H1 (cell line): Measurements from ENCODE around the gene RBCK1. TPM values are rescaled to one million over a fixed set of nuclear protein-coding genes. Genes with fewer than 3 reads are reported as not detected.

ENCODE experiments used
- CTCF ChIA-PET: fragments of 300-600 bp; sonication (Branson Sonifier 250); formaldehyde crosslinking; loops from one replicate; lab custom pipeline; 2021; ENCODE audit not compliant: partially characterized antibody; lab: Charles Lee
- POLR2A ChIA-PET: fragments of 300-600 bp; sonication (Branson Sonifier 250); formaldehyde crosslinking; loops from one replicate; lab custom pipeline; 2021; ENCODE audit warnings: inconsistent platforms; ENCODE audit not compliant: partially characterized antibody; lab: Charles Lee
- DNase-seq, 2 experiments: peaks; one replicate each; pipeline versions ENCODE4 v3.0.0 to v3.0.0-alpha.2; 2010 to 2022; ENCODE audit warnings: low spot score in 2 of 2, low read depth in 1 of 2, mixed read lengths in 1 of 2
- FAIRE-seq: peaks from 2 replicates; lab custom pipeline; 2011; peaks lifted over from hg19 to GRCh38; lab: Jason Lieb, UNC
- H2AFZ ChIP-seq: 2 replicates; pipeline ENCODE4 v1.8.1; 2012; ENCODE audit warnings: low read length, inconsistent platforms
- H2AK5ac ChIP-seq: 2 replicates; pipeline ENCODE4 v1.6.1; 2013; ENCODE audit warnings: low read depth, low read length
- H2BK120ac ChIP-seq: replicated peaks from 2 replicates; pipeline ENCODE3; 2013; ENCODE audit warnings: low read depth, low read length, inconsistent platforms
- H2BK12ac ChIP-seq: 2 replicates; pipeline ENCODE4 v1.6.1; 2013; ENCODE audit warnings: low read depth, low read length
- H2BK15ac ChIP-seq: 2 replicates; pipeline ENCODE4 v1.6.1; 2013; ENCODE audit warnings: low read length
- H2BK20ac ChIP-seq: 2 replicates; pipeline ENCODE4 v1.6.1; 2013; ENCODE audit warnings: low read length
- H2BK5ac ChIP-seq: 2 replicates; pipeline ENCODE4 v1.6.1; 2013; ENCODE audit warnings: low read depth, low read length
- H3K14ac ChIP-seq: 2 replicates; pipeline ENCODE4 v1.6.1; 2013; ENCODE audit warnings: inconsistent platforms; ENCODE audit not compliant: insufficient read length
- H3K18ac ChIP-seq: 2 replicates; pipeline ENCODE4 v1.6.1; 2013; ENCODE audit warnings: low read length; ENCODE audit errors: extremely low read depth
- H3K23ac ChIP-seq: 2 replicates; pipeline ENCODE4 v1.6.1; 2013; ENCODE audit warnings: inconsistent platforms; ENCODE audit not compliant: insufficient read length
- H3K23me2 ChIP-seq: 2 replicates; pipeline ENCODE4 v1.6.1; 2013; ENCODE audit warnings: low read depth, low read length
- H3K27ac ChIP-seq: 2 replicates; pipeline ENCODE4 v1.6.1; 2011; ENCODE audit warnings: low read depth, low read length, inconsistent platforms
- H3K27me3 ChIP-seq, 4 experiments: replicated peaks in 1 of 4; 1 replicate in 1 of 4; 2 replicates in 3 of 4; pipeline versions ENCODE4 v1.6.1 to v1.8.1; 2011 to 2013; ENCODE audit warnings: low read length in 3 of 4, mild to moderate bottlenecking in 3 of 4, inconsistent platforms in 2 of 4, mixed read lengths in 2 of 4, moderate library complexity in 1 of 4; ENCODE audit not compliant: control insufficient read depth in 3 of 4, insufficient read depth in 3 of 4; ENCODE audit errors: extremely low read depth in 1 of 4
- H3K36me3 ChIP-seq, 4 experiments: 2 replicates each; pipeline versions ENCODE4 v1.6.1 to v1.8.1; 2011 to 2013; ENCODE audit warnings: mild to moderate bottlenecking in 4 of 4, low read length in 3 of 4, moderate library complexity in 2 of 4, control low read depth in 1 of 4, inconsistent platforms in 1 of 4; ENCODE audit not compliant: insufficient read depth in 4 of 4, control insufficient read depth in 2 of 4
- H3K4ac ChIP-seq: replicated peaks from 2 replicates; pipeline ENCODE3; 2013; ENCODE audit warnings: low read length, low read depth, mixed read lengths, inconsistent platforms; ENCODE audit not compliant: insufficient read length
- H3K4me1 ChIP-seq, 4 experiments: replicated peaks in 1 of 4; 1 replicate in 1 of 4; 2 replicates in 3 of 4; pipeline versions ENCODE4 v1.6.1 to v1.8.1; 2011 to 2013; ENCODE audit warnings: low read length in 3 of 4, inconsistent platforms in 2 of 4, mixed read lengths in 1 of 4; ENCODE audit not compliant: insufficient read depth in 4 of 4, control insufficient read depth in 3 of 4
- H3K4me2 ChIP-seq, 2 experiments: 2 replicates each; pipeline versions ENCODE4 v1.6.1 to v1.8.1; 2011 to 2013; ENCODE audit warnings: low read depth in 2 of 2, low read length in 2 of 2, control low read depth in 1 of 2, inconsistent platforms in 1 of 2, mild to moderate bottlenecking in 1 of 2; ENCODE audit not compliant: insufficient read depth in 1 of 2
- H3K4me3 ChIP-seq, 4 experiments: fragments of 200-600, 300-600 bp in 1 of 4; sonication (generic), shearing (Covaris generic), sonication (Bioruptor Twin) in 1 of 4; 2 replicates each; pipeline versions ENCODE4 v1.5.1 to v1.8.1; 2011 to 2016; ENCODE audit warnings: low read length in 4 of 4, low read depth in 3 of 4, control low read depth in 2 of 4, inconsistent platforms in 2 of 4, mild to moderate bottlenecking in 2 of 4, mixed read lengths in 1 of 4, moderate library complexity in 1 of 4; ENCODE audit not compliant: insufficient read depth in 2 of 4; ENCODE audit errors: extremely low read depth in 1 of 4
- H3K56ac ChIP-seq: replicated peaks from 2 replicates; pipeline ENCODE3; 2013; ENCODE audit warnings: low read depth, mild to moderate bottlenecking, mixed read lengths, low read length, inconsistent platforms; ENCODE audit not compliant: insufficient read length
- H3K79me1 ChIP-seq: 2 replicates; pipeline ENCODE4 v1.6.1; 2013; ENCODE audit warnings: low read depth, low read length, control low read depth
- H3K79me2 ChIP-seq, 2 experiments: 2 replicates each; pipeline versions ENCODE4 v1.6.1 to v1.8.1; 2012 to 2013; ENCODE audit warnings: low read length in 2 of 2, mild to moderate bottlenecking in 2 of 2, inconsistent platforms in 1 of 2; ENCODE audit not compliant: insufficient read depth in 2 of 2, control insufficient read depth in 1 of 2
- H3K9ac ChIP-seq, 4 experiments: replicated peaks in 1 of 4; 1 replicate in 1 of 4; 2 replicates in 3 of 4; pipeline versions ENCODE4 v1.6.1 to v1.8.1; 2011 to 2013; ENCODE audit warnings: low read depth in 3 of 4, low read length in 3 of 4, control low read depth in 2 of 4, mild to moderate bottlenecking in 2 of 4, moderate library complexity in 2 of 4, inconsistent platforms in 1 of 4; ENCODE audit errors: extremely low read depth in 1 of 4
- H3K9me3 ChIP-seq, 2 experiments: 2 replicates each; pipeline versions ENCODE4 v1.6.1 to v1.8.1; 2012 to 2013; ENCODE audit warnings: mild to moderate bottlenecking in 2 of 2, moderate library complexity in 2 of 2, control low read depth in 1 of 2, inconsistent platforms in 1 of 2, low read depth in 1 of 2, low read length in 1 of 2, mixed read lengths in 1 of 2; ENCODE audit not compliant: insufficient read depth in 2 of 2
- H4K20me1 ChIP-seq, 2 experiments: replicated peaks in 1 of 2; 2 replicates each; pipeline versions ENCODE3 to v1.8.1; 2011 to 2013; ENCODE audit warnings: inconsistent platforms in 2 of 2, low read length in 2 of 2, mild to moderate bottlenecking in 1 of 2; ENCODE audit not compliant: insufficient read depth in 2 of 2, control insufficient read depth in 1 of 2
- H4K5ac ChIP-seq: 2 replicates; pipeline ENCODE4 v1.6.1; 2013; ENCODE audit warnings: low read length, low read depth, mixed read lengths, inconsistent platforms; ENCODE audit not compliant: insufficient read length
- H4K8ac ChIP-seq: 2 replicates; pipeline ENCODE4 v1.8.0; 2013; ENCODE audit warnings: mild to moderate bottlenecking, moderate library complexity, low read length, inconsistent platforms; ENCODE audit not compliant: insufficient read depth; ENCODE audit errors: extremely low read depth
- H4K91ac ChIP-seq: replicated peaks from 2 replicates; pipeline ENCODE3; 2013; ENCODE audit warnings: low read length, mixed read lengths, inconsistent platforms; ENCODE audit not compliant: insufficient read length
- BACH1 ChIP-seq: IDR thresholded peaks from 2 replicates; pipeline ENCODE4 v1.6.1; 2012; ENCODE audit warnings: low read length, improper control_type of control experiment
- CBX5 ChIP-seq: fragments of 300-800, 300-1000 bp; sonication (generic); IDR thresholded peaks from 2 replicates; pipeline ENCODE4 v1.7.1; 2016; ENCODE audit warnings: antibody characterized with exemption, low read length, low read depth
- EP300 ChIP-seq, 2 experiments: IDR thresholded peaks; 1 replicate in 1 of 2; 2 replicates in 1 of 2; pipeline ENCODE4 v1.6.1; 2011 to 2012; ENCODE audit warnings: low read depth in 2 of 2, low read length in 2 of 2, mild to moderate bottlenecking in 2 of 2, borderline replicate concordance in 1 of 2, inconsistent platforms in 1 of 2, moderate library complexity in 1 of 2
- KDM4A ChIP-seq: IDR thresholded peaks from one replicate; pipeline ENCODE4 v1.7.1; 2012; ENCODE audit warnings: low read depth, mild to moderate bottlenecking, moderate library complexity, low read length, inconsistent platforms; ENCODE audit not compliant: severe bottlenecking
- RAD21 ChIP-seq, 2 experiments: IDR thresholded peaks in 1 of 2; conservative IDR thresholded peaks in 1 of 2; 2 replicates each; pipeline ENCODE4 v1.6.1; 2011; ENCODE audit warnings: low read depth in 2 of 2, low read length in 2 of 2, improper control_type of control experiment in 1 of 2, inconsistent platforms in 1 of 2, mild to moderate bottlenecking in 1 of 2, moderate library complexity in 1 of 2
- RFX5 ChIP-seq: IDR thresholded peaks from 2 replicates; pipeline ENCODE4 v1.6.1; 2011; ENCODE audit warnings: low read depth, low read length, improper control_type of control experiment, borderline replicate concordance
- RXRA ChIP-seq: IDR thresholded peaks from 2 replicates; pipeline ENCODE4 v1.6.1; 2011; ENCODE audit warnings: low read depth, mild to moderate bottlenecking, low read length, moderate library complexity; ENCODE audit not compliant: insufficient read depth
- SIRT6 ChIP-seq: IDR thresholded peaks from one replicate; pipeline ENCODE4 v1.7.1; 2012; ENCODE audit warnings: low read length, inconsistent platforms
- SIX5 ChIP-seq: IDR thresholded peaks from 2 replicates; pipeline ENCODE4 v1.6.1; 2011; ENCODE audit warnings: mild to moderate bottlenecking, low read depth, low read length
- TAF1 ChIP-seq: IDR thresholded peaks from 2 replicates; pipeline ENCODE4 v1.6.1; 2011; ENCODE audit warnings: mild to moderate bottlenecking, low read depth, low read length
- WGBS, 2 experiments: shearing (Covaris generic) in 1 of 2; methylation state at CpG; one replicate each; pipeline versions ENCODE4 v1.1.6 to v1.1.7; 2013 to 2015; ENCODE audit warnings: low lambda C conversion rate in 2 of 2, mixed read lengths in 2 of 2, inconsistent platforms in 1 of 2, low coverage in 1 of 2, missing lambda C conversion rate in 1 of 2; ENCODE audit not compliant: insufficient replicate concordance in 2 of 2, insufficient coverage in 1 of 2, insufficient read length in 1 of 2; ENCODE audit errors: extremely low coverage in 1 of 2, missing lambda C conversion rate in 1 of 2; 5-methylcytosine and 5-hydroxymethylcytosine counted together
- polyA plus RNA-seq, 7 experiments: library from polyadenylated mRNA; depleted of rRNA in 3 of 7; stranded (reverse) in 5 of 7; unstranded in 2 of 7; fragments of >200 nt in 5 of 7; fragments of 200-250 nt in 2 of 7; gene quantifications; 1 replicate in 5 of 7; 2 replicates in 1 of 7; 4 replicates in 1 of 7; pipeline versions ENCODE4 v1.2.1 to v1.2.3, GENCODE V29; 2011 to 2013; ENCODE audit warnings: missing spikeins in 2 of 7, mixed read lengths in 2 of 7
- total RNA-seq: library from RNA; stranded (reverse); fragmentation: NEBNext Ultra II Directional; extraction: Animal tissue kit (Norgen Biotek cat#: 25700); gene quantifications from 2 replicates; pipeline ENCODE4 v1.2.1, GENCODE V29; 2021
- TF ChIP-seq, protein P1 (sequence below): IDR thresholded peaks from 2 replicates; pipeline ENCODE4 v1.6.1; 2011; ENCODE audit warnings: low read length, improper control_type of control experiment

RBCK1 gene
- total and polyA plus RNA-seq, 2 of the 8 experiments (the other 6 are each of a cell fraction or from before 2014, with no cell fraction given) = 43.1 to 54.7 TPM

- Histone ChIP-seq H2BK120ac (no peak overlapping the region), H4K8ac (no peak overlapping the region), H2BK12ac (no peak overlapping the region), H2BK15ac (no peak overlapping the region), H2AK5ac (no peak overlapping the region), H3K4me2 (no peak overlapping the region), H3K14ac (no peak overlapping the region), H3K27ac (no peak overlapping the region), H3K27me3 (no peaks in the 10 kb centered on the region; a peak in 1 of 7 replicates), H3K23ac (no peak overlapping the region), H2AFZ (no peak overlapping the region), H3K23me2 (no peaks in the 10 kb centered on the region), H2BK20ac (no peak overlapping the region), H4K5ac (no peak overlapping the region), H3K4me3 (no peak overlapping the region), H3K79me1 (no peaks in the 10 kb centered on the region), H3K4me1 (peaks cover 0 to 5% (median 0%) of the 10 kb centered on the region in 4 experiments; a peak in 2 of 7 replicates), H3K36me3 (no peaks in the 10 kb centered on the region; a peak in 1 of 8 replicates), H3K56ac (no peak overlapping the region), H4K91ac (no peak overlapping the region), H3K9ac (no peak overlapping the region), H4K20me1 (no peaks in the 10 kb centered on the region), H3K4ac (no peak overlapping the region), H3K79me2 (no peaks in the 10 kb centered on the region; a peak in 1 of 4 replicates), H3K18ac (no peak overlapping the region), H3K9me3 (no peaks in the 10 kb centered on the region), H2BK5ac (no peak overlapping the region)
- no peak for FAIRE-seq
- DNase-seq = no peak
- CTCF ChIA-PET = interaction anchor here (1.1 to 4.9 kb wide), 6 partner anchors 9 to 61 kb away, joined by 3 to 41 read pairs (median 4); no protein-coding TSS in a partner anchor
- POLR2A ChIA-PET = interaction anchor here (1.0 to 14.7 kb wide), 4 partner anchors 8 to 31 kb away, joined by 3 to 172 read pairs (median 26); partner anchors contain the start of gene TRIB3
- TF ChIP-seq TAF1 (no peak), KDM4A (no peak), RAD21 (IDR thresholded peaks at IDR 0.05 in 1 of 2, conservative IDR thresholded peaks at IDR 0.05 in 1 of 2; ENCODE audit: low read depth in 2 of 2, low read length in 2 of 2) (no peak), CBX5 (no peak), RXRA (no peak), EP300 (IDR thresholded peaks at IDR 0.05; ENCODE audit: borderline replicate concordance in 1 of 2, low read depth in 2 of 2, low read length in 2 of 2) (no peak), RFX5 (no peak), SIX5 (no peak), BACH1 (no peak), SIRT6 (no peak)
- TF ChIP-seq, protein P1, sequence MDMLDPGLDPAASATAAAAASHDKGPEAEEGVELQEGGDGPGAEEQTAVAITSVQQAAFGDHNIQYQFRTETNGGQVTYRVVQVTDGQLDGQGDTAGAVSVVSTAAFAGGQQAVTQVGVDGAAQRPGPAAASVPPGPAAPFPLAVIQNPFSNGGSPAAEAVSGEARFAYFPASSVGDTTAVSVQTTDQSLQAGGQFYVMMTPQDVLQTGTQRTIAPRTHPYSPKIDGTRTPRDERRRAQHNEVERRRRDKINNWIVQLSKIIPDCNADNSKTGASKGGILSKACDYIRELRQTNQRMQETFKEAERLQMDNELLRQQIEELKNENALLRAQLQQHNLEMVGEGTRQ = no peak
- 89% methylated on average over 7 of the region's 7 CpGs; no CpG with 5 or more reads in 1 of the 2 experiments for WGBS, 2 experiments
These were observed 37.9 kb upstream of the RBCK1 start for GRCh38 chr20:370151-370600.
